IPS DF 19.7 (cell line): Measurements from ENCODE around the gene ANO4.

Source experiments
- DNase-seq: peaks from one replicate; pipeline ENCODE4 v3.0.0-alpha.2; 2013; ENCODE audit warnings: low read depth, low spot score

The ANO4 gene

DNA sequence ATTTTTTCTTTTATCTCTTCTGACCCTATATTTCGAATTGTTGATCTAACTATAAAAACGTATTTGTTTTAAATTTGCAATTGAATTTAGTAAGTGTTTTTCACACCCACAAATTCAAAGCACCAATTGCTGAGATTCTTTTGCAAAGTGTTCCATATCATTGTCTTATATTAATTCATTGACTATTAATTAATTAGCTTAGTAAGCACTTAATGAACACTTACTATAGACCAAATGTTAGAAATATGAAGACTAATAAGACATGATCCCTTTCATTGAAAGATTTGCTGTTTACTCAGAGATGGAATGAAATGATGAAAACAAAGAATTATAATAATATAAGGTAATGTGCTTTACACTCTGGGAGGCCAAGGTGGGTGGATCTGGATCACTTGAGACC, 14.2 kb downstream of the ANO4 start:
- DNase-seq, result no peak

GRCh38 chr12:100820314-100820713, 25.7 kb downstream of the ANO4 start:
- no peak for DNase-seq

GRCh38 chr12:100823963-100824362, 29.4 kb downstream of the ANO4 start:
- DNase-seq, result no peak

GRCh38 chr12:100824476-100824875, 29.9 kb downstream of the ANO4 start:
- DNase-seq, result no peak

DNA sequence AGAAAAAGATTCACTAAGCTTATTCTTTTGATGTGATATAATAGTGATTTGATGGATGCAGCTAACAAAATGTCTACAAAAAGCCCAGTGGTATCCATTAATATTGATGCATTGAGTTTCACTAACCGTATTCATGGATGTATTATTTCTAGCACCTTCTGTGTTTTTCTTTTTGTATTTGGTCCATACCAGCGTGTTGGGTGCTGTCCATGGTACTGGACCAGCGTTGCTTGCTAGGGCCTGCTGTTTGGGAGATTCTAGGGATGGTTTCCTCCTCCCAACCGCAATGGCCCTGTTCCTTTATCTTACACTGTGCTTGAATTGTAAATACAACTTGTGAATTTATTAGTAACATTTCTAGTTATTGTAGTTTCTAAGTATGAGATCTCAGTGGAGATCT, 31.7 kb downstream of the ANO4 start:
- no peak for DNase-seq

GRCh38 chr12:100827901-100828520, 33.4 kb downstream of the ANO4 start:
- DNase-seq, result no peak

GRCh38 chr12:100830003-100830795, 35.6 kb downstream of the ANO4 start:
- no peak for DNase-seq

DNA sequence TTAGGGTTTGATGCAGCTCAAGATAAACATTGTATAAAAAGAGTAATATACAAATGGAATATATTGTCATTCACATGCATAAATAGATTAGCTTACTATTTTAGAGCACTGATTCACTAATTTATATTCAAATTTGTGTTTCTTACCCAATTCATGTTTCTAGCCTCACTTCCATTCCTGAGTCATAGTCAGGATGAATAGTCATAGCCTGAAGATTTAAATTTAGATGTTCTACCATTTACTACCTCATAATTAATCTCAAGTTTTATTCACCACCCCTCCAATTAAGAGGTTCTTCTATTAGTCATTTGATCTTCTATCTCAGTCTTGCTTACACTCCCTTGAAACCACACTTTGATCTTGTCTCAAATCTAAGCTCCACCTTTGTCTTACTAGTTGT, 38.7 kb downstream of the ANO4 start:
- no peak for DNase-seq

DNA sequence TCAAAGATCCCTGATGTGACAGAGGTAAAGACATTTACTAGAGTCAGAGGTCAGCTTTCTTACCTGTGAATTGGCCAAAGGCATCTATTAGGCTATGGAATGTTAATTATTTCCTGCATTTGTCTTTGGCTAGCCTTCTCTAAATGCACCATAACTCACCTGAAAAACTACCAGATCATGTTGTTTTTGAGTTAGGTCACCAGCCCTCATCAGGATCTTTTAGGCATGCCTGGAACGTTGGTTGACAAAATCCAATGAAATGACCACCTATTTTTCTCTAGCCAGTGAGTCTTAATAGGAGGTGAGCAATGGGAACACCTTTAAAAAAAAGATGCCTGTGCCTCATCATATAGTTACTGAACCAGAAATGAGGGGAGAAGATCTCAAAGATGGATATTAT, 46.2 kb downstream of the ANO4 start:
- no peak for DNase-seq

GRCh38 chr12:100842156-100842555, 47.6 kb downstream of the ANO4 start:
- no peak for DNase-seq

DNA sequence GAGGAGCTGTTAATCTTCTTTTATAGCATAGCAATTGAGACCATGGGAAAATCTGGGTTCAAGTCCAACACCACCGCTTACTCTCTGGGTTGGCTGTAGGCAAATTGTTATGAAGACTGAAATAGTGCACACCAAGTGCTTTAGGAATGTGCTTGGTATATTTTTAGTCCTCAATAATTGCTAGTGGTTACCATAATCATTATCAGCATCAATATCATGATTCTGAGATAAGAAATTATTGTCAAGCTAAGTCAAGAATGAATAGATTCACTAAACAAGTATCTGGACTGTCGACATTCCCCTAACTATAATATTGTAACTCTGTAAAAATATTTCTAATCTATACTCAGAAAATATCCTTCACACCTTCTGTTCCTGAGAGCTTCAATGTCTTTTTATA, 48.5 kb downstream of the ANO4 start:
- DNase-seq, result no peak

DNA sequence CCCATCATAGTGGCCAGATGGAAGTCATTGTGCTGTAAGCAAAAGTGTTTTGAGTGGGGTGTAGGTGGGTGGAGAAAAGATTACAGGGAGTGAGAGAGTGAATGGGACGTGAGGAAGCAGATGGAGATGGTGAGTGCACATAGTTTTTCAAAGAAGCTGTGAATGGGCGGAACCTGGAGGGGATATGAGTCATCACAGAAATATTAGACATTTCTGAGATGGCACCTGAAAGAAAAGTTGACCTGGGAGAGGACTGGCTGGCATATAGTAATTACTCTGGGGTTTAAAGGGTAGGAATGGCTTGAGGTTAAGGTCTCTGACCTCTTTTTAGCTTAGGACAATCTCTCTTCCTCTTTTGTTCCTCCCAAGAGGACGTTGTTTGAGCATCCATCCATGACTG, 50.5 kb downstream of the ANO4 start:
- no peak for DNase-seq

DNA sequence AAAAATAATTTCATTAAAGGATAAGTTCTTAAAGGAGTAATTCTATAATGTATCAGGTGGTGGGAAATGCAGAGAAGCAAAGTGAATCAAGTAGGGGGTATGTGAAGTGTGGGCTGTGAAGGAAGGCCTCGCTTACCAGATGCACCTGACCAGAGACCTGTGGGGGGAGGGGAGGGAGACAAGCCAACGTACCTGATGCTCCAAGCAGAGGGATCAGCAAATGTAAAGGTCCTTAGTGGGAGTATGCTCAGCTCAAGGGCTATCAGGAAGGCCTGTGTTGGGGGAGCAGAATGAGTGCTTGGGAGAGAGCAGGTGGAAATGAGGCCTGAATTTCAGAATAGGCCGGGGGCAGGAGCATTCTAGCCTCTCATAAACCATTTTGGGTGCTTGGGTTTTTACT, 57.1 kb downstream of the ANO4 start:
- DNase-seq, result no peak

- DNase-seq, result no peak
Observed at GRCh38 chr12:100857418-100857817, 62.8 kb downstream of the ANO4 start.

GRCh38 chr12:100857971-100858370, 63.4 kb downstream of the ANO4 start:
- no peak for DNase-seq

DNA sequence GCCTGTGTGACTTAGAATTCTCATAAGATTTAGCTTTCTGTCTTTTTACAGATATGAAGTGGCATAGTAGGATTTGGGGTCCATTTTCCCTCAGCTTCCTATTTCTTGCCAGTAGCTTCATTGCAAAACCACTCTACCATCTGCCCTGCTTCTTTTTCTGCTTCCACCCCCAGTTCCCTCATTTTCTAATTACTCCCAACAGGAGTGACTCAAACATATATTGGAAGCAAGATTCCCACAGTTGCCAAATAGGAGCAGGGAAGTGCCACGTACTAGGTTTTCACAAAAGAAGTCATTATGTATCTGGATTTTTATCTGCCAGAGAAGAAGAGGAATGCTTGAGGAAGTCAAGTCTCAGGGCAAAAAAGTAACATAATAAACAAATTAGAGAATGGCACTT, 64.1 kb downstream of the ANO4 start:
- no peak for DNase-seq

- DNase-seq, result no peak
Observed at GRCh38 chr12:100859063-100859627, 64.6 kb downstream of the ANO4 start.

GRCh38 chr12:100860611-100861010, 66.0 kb downstream of the ANO4 start:
- no peak for DNase-seq

DNA sequence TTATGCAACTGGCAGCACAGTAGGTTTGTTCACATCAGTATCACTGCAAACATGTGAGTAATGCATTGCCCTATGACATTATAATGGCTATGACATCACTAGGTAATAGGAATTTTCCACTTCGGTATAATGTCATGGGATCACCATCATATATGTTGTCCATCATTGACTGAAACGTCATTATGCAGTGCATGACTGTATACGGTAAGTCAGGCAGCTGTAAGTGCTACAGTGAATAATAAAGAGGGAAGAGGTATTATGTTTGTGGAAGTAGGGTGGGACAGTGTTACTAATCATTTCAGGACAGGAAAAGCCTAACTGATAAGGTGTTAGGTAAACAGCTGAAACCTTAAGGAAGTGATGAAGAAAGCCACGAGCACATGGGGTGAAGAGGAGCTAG, 68.1 kb downstream of the ANO4 start:
- DNase-seq, result no peak

- DNase-seq, result no peak
Observed at GRCh38 chr12:100864366-100864765, 69.8 kb downstream of the ANO4 start.

GRCh38 chr12:100867639-100868393, 73.2 kb downstream of the ANO4 start:
- DNase-seq, result no peak

DNA sequence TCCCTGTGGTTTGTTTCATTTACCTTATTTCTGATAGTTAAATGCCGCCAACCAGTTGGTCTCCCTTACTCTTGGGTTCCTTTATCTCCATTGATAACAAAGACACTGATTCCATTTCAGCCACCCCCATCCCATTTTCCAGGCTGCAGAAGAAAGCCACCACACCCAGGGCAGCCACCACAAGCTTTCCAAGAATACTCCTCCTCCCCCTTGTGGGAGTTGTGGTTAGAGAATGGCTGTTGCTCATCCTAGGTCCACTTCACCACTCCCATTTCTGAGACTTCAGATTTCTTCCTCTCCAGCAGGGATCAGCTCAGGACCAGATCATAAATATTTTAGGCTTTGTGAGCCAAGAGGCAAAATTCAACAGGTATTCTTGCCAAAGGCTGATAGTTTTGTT, 73.9 kb downstream of the ANO4 start:
- DNase-seq, result no peak
